Stomach (tissue), 4 donors: ENCODE data around the gene APLF.

Experiments used
- CTCF ChIP-seq, 7 experiments: fragments of 450-650 bp in 4 of 7; fragments of 200-600 bp in 3 of 7; sonication (generic) in 3 of 7; IDR thresholded peaks; one replicate each; pipeline ENCODE4 v1.5.1; 2016 to 2019; ENCODE audit warnings: antibody characterized with exemption in 7 of 7, control low read depth in 2 of 7, mild to moderate bottlenecking in 1 of 7
- EP300 ChIP-seq: sonication (generic); formaldehyde crosslinking; IDR thresholded peaks from one replicate; pipeline ENCODE4 v1.6.1; 2017; ENCODE audit warnings: antibody characterized with exemption

- TF ChIP-seq CTCF (IDR thresholded peaks at IDR 0.05) (no peak), EP300 (no peak)
Observed at GRCh38 chr2:68500649-68501048, 33.3 kb downstream of the APLF start.
